ENCODE measurements around the gene JAZF1.

- TF ChIP-seq CTCF (IDR thresholded peaks at IDR 0.05) = no peak
- TF ChIP-seq POLR2A (IDR thresholded peaks at IDR 0.05) = no peak
- TF ChIP-seq EP300 (IDR thresholded peaks at IDR 0.05) = no peak
Measured at GRCh38 chr7:28137463-28137862, 43.1 kb downstream of the JAZF1 start.
